ENCODE measurements around the gene FOXN3. TPM values are rescaled to one million over a fixed set of nuclear protein-coding genes. Genes with fewer than 3 reads are reported as not detected.

Gene FOXN3
- total and polyA plus RNA-seq, 2 donors (not counting 3 experiments of a cell fraction or from before 2014, with no cell fraction given) = 16.9 to 41.8 TPM

DNA sequence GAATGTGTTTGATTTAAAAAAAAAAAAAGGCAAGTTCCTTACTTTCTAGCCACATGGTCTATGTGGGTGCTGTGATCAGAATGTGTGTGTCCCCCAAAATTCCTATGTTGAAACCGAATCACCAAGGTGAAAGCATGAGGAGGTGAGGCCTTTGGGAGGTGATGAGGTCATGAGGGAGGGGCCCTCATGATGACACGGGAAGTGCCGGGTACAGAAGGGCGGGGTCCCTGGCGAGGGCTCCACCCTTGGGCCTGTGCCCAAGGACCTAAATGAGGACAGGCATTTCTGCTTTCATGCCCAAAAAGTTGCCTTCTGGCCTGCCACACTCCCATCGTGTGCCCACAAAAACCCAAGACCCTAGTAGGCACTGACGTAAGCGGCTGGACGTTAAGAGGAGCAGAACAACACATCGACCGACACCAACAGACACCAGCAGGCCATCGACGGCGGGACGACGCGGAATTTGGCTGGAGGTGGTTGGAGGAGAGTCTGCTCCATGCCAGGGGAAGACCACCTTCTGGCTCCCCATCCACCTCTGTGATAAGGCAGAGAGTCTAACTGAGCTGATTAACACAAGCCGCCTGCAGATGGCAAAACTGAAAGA is 211.8 kb downstream of the FOXN3 start:
- Histone ChIP-seq H4K20me1 (replicated peaks; ENCODE audit: control insufficient read depth, extremely low read depth, insufficient read depth, low read length) (no peaks in the 10 kb centered on the region), H2AFZ (ENCODE audit: low read depth, low read length) (no peak overlapping the region), H3K27me3 (ENCODE audit: control insufficient read depth in 2 of 2, insufficient read depth in 2 of 2, low read length in 2 of 2) (no peaks in the 10 kb centered on the region), H3K4me2 (ENCODE audit: insufficient read depth, low read length) (no peak overlapping the region), H3K9me3 (replicated peaks; ENCODE audit: control insufficient read depth, insufficient read depth, low read length) (no peaks in the 10 kb centered on the region), H3K79me2 (ENCODE audit: control insufficient read depth, insufficient read depth, low read length) (no peaks in the 10 kb centered on the region), H3K4me1 (ENCODE audit: control insufficient read depth, extremely low read depth, insufficient read depth, low read length) (no peaks in the 10 kb centered on the region), H3K27ac (ENCODE audit: insufficient read depth, low read depth, low read length) (no peak overlapping the region), H3K9me1 (replicated peaks; ENCODE audit: control insufficient read depth, extremely low read depth, insufficient read depth, low read length) (no peaks in the 10 kb centered on the region), H3K9ac (replicated peaks; ENCODE audit: extremely low read depth, insufficient read depth, low read length) (no peak overlapping the region), H3K4me3 (replicated peaks in 1 of 3; ENCODE audit: insufficient read depth in 1 of 3, low read depth in 1 of 3, low read length in 3 of 3) (no peak overlapping the region), H3K36me3 (ENCODE audit: control insufficient read depth in 2 of 2, extremely low read depth in 1 of 2, insufficient read depth in 2 of 2, low read length in 2 of 2) (no peaks in the 10 kb centered on the region)
- FAIRE-seq (no peak), DNase-seq (ENCODE audit: low read depth, low spot score) (no peak)
- ChIA-PET CTCF (no interaction called here), POLR2A (no interaction called here)
- intact Hi-C loops (cut with micrococcal nuclease) (no loop called here), dilution Hi-C loops (cut with MboI; ENCODE audit: extremely low pct_ligation_motif_present, low sequenced_read_pairs) (no loop called here)
- TF ChIP-seq POLR2A (IDR thresholded peaks at IDR 0.05; ENCODE audit: low read depth, low read length) (no peak), FOS (IDR thresholded peaks at IDR 0.05; ENCODE audit: borderline replicate concordance, insufficient read depth, low read length) (no peak), JUN (IDR thresholded peaks at IDR 0.05; ENCODE audit: borderline replicate concordance, insufficient read depth, insufficient read length, low read depth) (no peak), EZH2 (IDR thresholded peaks at IDR 0.05; ENCODE audit: borderline replicate concordance, low read depth, low read length, severe bottlenecking) (no peak), MYC (IDR thresholded peaks at IDR 0.05; ENCODE audit: low read depth, low read length) (no peak), GATA2 (IDR thresholded peaks at IDR 0.05; ENCODE audit: insufficient read depth, insufficient read length, low read depth, low read length) (no peak), POLR2AphosphoS5 (IDR thresholded peaks at IDR 0.05; ENCODE audit: insufficient read depth, low read depth, low read length) (no peak)
- TF ChIP-seq, protein P1, sequence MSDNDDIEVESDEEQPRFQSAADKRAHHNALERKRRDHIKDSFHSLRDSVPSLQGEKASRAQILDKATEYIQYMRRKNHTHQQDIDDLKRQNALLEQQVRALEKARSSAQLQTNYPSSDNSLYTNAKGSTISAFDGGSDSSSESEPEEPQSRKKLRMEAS (IDR thresholded peaks at IDR 0.05; ENCODE audit: insufficient read depth, insufficient read length) = no peak
- TF ChIP-seq, protein P2, sequence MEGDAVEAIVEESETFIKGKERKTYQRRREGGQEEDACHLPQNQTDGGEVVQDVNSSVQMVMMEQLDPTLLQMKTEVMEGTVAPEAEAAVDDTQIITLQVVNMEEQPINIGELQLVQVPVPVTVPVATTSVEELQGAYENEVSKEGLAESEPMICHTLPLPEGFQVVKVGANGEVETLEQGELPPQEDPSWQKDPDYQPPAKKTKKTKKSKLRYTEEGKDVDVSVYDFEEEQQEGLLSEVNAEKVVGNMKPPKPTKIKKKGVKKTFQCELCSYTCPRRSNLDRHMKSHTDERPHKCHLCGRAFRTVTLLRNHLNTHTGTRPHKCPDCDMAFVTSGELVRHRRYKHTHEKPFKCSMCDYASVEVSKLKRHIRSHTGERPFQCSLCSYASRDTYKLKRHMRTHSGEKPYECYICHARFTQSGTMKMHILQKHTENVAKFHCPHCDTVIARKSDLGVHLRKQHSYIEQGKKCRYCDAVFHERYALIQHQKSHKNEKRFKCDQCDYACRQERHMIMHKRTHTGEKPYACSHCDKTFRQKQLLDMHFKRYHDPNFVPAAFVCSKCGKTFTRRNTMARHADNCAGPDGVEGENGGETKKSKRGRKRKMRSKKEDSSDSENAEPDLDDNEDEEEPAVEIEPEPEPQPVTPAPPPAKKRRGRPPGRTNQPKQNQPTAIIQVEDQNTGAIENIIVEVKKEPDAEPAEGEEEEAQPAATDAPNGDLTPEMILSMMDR (IDR thresholded peaks at IDR 0.05; ENCODE audit: extremely low read depth in 1 of 2, insufficient read depth in 1 of 2, low read depth in 1 of 2, low read length in 2 of 2) = no peak
- no TSS peak for BruUV-seq (replicated peaks)
